IMR-90 (cell line): ENCODE data around the gene KIAA1614. TPM values are rescaled to one million over a fixed set of nuclear protein-coding genes. Genes with fewer than 3 reads are reported as not detected.

Experiments
- ATAC-seq: fragments of 200-7000 bp; cut with Tn5 transposase; 2 replicates; pipeline ENCODE4 v1.9.1; 2020; ENCODE audit warnings: low read depth, mild to moderate bottlenecking, moderate library complexity
- BruUV-seq: library from RNA; stranded (reverse); fragments of 400-500 nt; replicated peaks from 2 replicates; lab custom pipeline; 2021; lab: Mats Ljungman, UMichigan
- CTCF ChIA-PET: fragments of 300-600 bp; formaldehyde crosslinking; extraction: SDS; loops from one replicate; lab custom pipeline; 2021; ENCODE audit warnings: antibody characterized with exemption; lab: Yijun Ruan, JAX
- POLR2A ChIA-PET: fragments of 300-600 bp; sonication (Branson Sonifier 250); formaldehyde crosslinking; loops from one replicate; lab custom pipeline; 2022; ENCODE audit warnings: antibody characterized with exemption; ENCODE audit not compliant: unreplicated experiment; lab: Charles Lee
- DNase-seq: peaks from one replicate; pipeline ENCODE4 v3.0.0; 2013
- H2AFZ ChIP-seq: replicated peaks from 2 replicates; pipeline ENCODE3; 2013; ENCODE audit warnings: low read length, mild to moderate bottlenecking; ENCODE audit not compliant: poor library complexity
- H2AK5ac ChIP-seq: 2 replicates; pipeline ENCODE4 v1.6.1; 2013; ENCODE audit warnings: low read depth, low read length, inconsistent platforms
- H2AK9ac ChIP-seq: replicated peaks from 2 replicates; pipeline ENCODE3; 2013; ENCODE audit warnings: mild to moderate bottlenecking, low read depth, low read length, moderate library complexity; ENCODE audit not compliant: poor library complexity
- H2BK120ac ChIP-seq: 2 replicates; pipeline ENCODE4 v1.6.1; 2013; ENCODE audit warnings: low read depth, low read length, inconsistent platforms
- H2BK15ac ChIP-seq: 3 replicates; pipeline ENCODE4 v1.6.1; 2013; ENCODE audit warnings: low read depth, low read length, inconsistent platforms
- H2BK20ac ChIP-seq: 2 replicates; pipeline ENCODE4 v1.6.1; 2013; ENCODE audit warnings: low read depth, mild to moderate bottlenecking, inconsistent platforms, low read length, moderate library complexity
- H2BK5ac ChIP-seq: 2 replicates; pipeline ENCODE4 v1.6.1; 2013; ENCODE audit warnings: mild to moderate bottlenecking, low read depth, low read length, inconsistent platforms; ENCODE audit not compliant: poor library complexity, severe bottlenecking
- H3K14ac ChIP-seq: replicated peaks from 2 replicates; pipeline ENCODE4 v1.6.1; 2013; ENCODE audit warnings: low read depth, low read length, inconsistent platforms
- H3K18ac ChIP-seq: 2 replicates; pipeline ENCODE4 v1.6.1; 2013; ENCODE audit warnings: low read depth, low read length, control low read depth
- H3K23ac ChIP-seq: 2 replicates; pipeline ENCODE4 v1.6.1; 2013; ENCODE audit warnings: low read depth, low read length, inconsistent platforms
- H3K27ac ChIP-seq: 2 replicates; pipeline ENCODE4 v1.5.1; 2013; ENCODE audit warnings: mild to moderate bottlenecking, control low read depth, low read length; ENCODE audit not compliant: insufficient read depth
- H3K27me3 ChIP-seq: 2 replicates; pipeline ENCODE4 v1.6.1; 2013; ENCODE audit warnings: low read length; ENCODE audit not compliant: control insufficient read depth, insufficient read depth
- H3K36me3 ChIP-seq: 2 replicates; pipeline ENCODE4 v1.6.1; 2013; ENCODE audit warnings: low read length, mixed read lengths; ENCODE audit not compliant: control insufficient read depth, insufficient read depth
- H3K4ac ChIP-seq: 2 replicates; pipeline ENCODE4 v1.6.1; 2013; ENCODE audit warnings: low read depth, low read length, inconsistent platforms
- H3K4me1 ChIP-seq: 2 replicates; pipeline ENCODE4 v1.6.1; 2013; ENCODE audit warnings: low read length, mixed read lengths; ENCODE audit not compliant: control insufficient read depth, insufficient read depth
- H3K4me2 ChIP-seq: 2 replicates; pipeline ENCODE4 v1.6.1; 2013; ENCODE audit warnings: low read depth, mild to moderate bottlenecking, control low read depth, low read length, moderate library complexity
- H3K4me3 ChIP-seq: 2 replicates; pipeline ENCODE4 v1.5.1; 2013; ENCODE audit warnings: low read depth, mild to moderate bottlenecking, control low read depth, low read length, moderate library complexity; ENCODE audit not compliant: insufficient read depth
- H3K56ac ChIP-seq: 2 replicates; pipeline ENCODE4 v1.6.1; 2013; ENCODE audit warnings: low read length, inconsistent platforms; ENCODE audit not compliant: insufficient read depth; ENCODE audit errors: extremely low read depth
- H3K79me1 ChIP-seq, 2 experiments: 2 replicates each; pipeline ENCODE4 v1.6.1; 2013; ENCODE audit warnings: low read length in 2 of 2, inconsistent platforms in 1 of 2, low read depth in 1 of 2
- H3K9ac ChIP-seq: 2 replicates; pipeline ENCODE4 v1.6.1; 2013; ENCODE audit warnings: low read depth, low read length, control low read depth
- H3K9me1 ChIP-seq: 2 replicates; pipeline ENCODE4 v1.6.1; 2013; ENCODE audit warnings: low read length, inconsistent platforms; ENCODE audit not compliant: insufficient read depth
- H3K9me3 ChIP-seq: 2 replicates; pipeline ENCODE4 v1.6.1; 2013; ENCODE audit warnings: low read length; ENCODE audit not compliant: control insufficient read depth, insufficient read depth
- H4K20me1 ChIP-seq: 2 replicates; pipeline ENCODE4 v1.6.1; 2013; ENCODE audit warnings: low read length, inconsistent platforms; ENCODE audit not compliant: insufficient read depth
- H4K5ac ChIP-seq: 2 replicates; pipeline ENCODE4 v1.6.1; 2013; ENCODE audit warnings: mild to moderate bottlenecking, low read depth, low read length, control low read depth
- H4K8ac ChIP-seq, 2 experiments: 2 replicates each; pipeline ENCODE4 v1.6.1; 2013; ENCODE audit warnings: low read depth in 2 of 2, low read length in 2 of 2, control low read depth in 1 of 2, inconsistent platforms in 1 of 2
- H4K91ac ChIP-seq: 2 replicates; pipeline ENCODE4 v1.6.1; 2013; ENCODE audit warnings: low read depth, low read length, inconsistent platforms; ENCODE audit not compliant: insufficient read depth
- BHLHE40 ChIP-seq: fragments of 150-350 bp; IDR thresholded peaks from 2 replicates; pipeline ENCODE4 v1.6.1; 2016; ENCODE audit warnings: mild to moderate bottlenecking, low read depth, low read length
- CEBPB ChIP-seq: IDR thresholded peaks from 2 replicates; pipeline ENCODE4 v1.6.1; 2012; ENCODE audit warnings: low read depth, low read length, improper control_type of control experiment
- CHD1 ChIP-seq: IDR thresholded peaks from 2 replicates; pipeline ENCODE4 v1.6.1; 2012; ENCODE audit warnings: low read depth, low read length, improper control_type of control experiment
- CTCF ChIP-seq: conservative IDR thresholded peaks from 2 replicates; pipeline ENCODE4 v1.5.1; 2012; ENCODE audit warnings: mild to moderate bottlenecking, low read depth, low read length, improper control_type of control experiment
- ELK1 ChIP-seq: fragments of 150-350 bp; IDR thresholded peaks from 2 replicates; pipeline ENCODE4 v1.6.1; 2016; ENCODE audit warnings: low read depth, mild to moderate bottlenecking, low read length, moderate library complexity, borderline replicate concordance
- FOS ChIP-seq: fragments of 150-350 bp; IDR thresholded peaks from 2 replicates; pipeline ENCODE4 v1.6.1; 2016; ENCODE audit warnings: low read depth, low read length
- MAFK ChIP-seq: IDR thresholded peaks from 2 replicates; pipeline ENCODE4 v1.6.1; 2012; ENCODE audit warnings: low read depth, low read length, improper control_type of control experiment
- MAZ ChIP-seq: IDR thresholded peaks from 2 replicates; pipeline ENCODE4 v1.6.1; 2012; ENCODE audit warnings: low read depth, mild to moderate bottlenecking, low read length, improper control_type of control experiment, moderate library complexity, borderline replicate concordance
- MXI1 ChIP-seq: IDR thresholded peaks from 2 replicates; pipeline ENCODE4 v1.6.1; 2012; ENCODE audit warnings: low read depth, mild to moderate bottlenecking, low read length, moderate library complexity, borderline replicate concordance
- NFE2L2 ChIP-seq: fragments of 150-350 bp; IDR thresholded peaks from 2 replicates; pipeline ENCODE4 v1.6.1; 2016; ENCODE audit warnings: low read depth, mild to moderate bottlenecking, low read length
- POLR2A ChIP-seq: IDR thresholded peaks from 2 replicates; pipeline ENCODE4 v1.6.1; 2012; ENCODE audit warnings: mild to moderate bottlenecking, low read depth, low read length
- RAD21 ChIP-seq: IDR thresholded peaks from 2 replicates; pipeline ENCODE4 v1.6.1; 2012; ENCODE audit warnings: low read length, improper control_type of control experiment
- RFX5 ChIP-seq: IDR thresholded peaks from 2 replicates; pipeline ENCODE4 v1.8.0; 2012; ENCODE audit warnings: low read depth, mild to moderate bottlenecking, low read length, moderate library complexity
- SMC3 ChIP-seq: fragments of 150-350 bp; IDR thresholded peaks from 2 replicates; pipeline ENCODE4 v1.6.1; 2016; ENCODE audit warnings: low read depth, mild to moderate bottlenecking, antibody characterized with exemption, low read length, moderate library complexity
- WGBS, 2 experiments: methylation state at CpG; one replicate each; pipeline versions ENCODE4 v1.1.5 to v1.1.7; 2013; ENCODE audit warnings: missing lambda C conversion rate in 2 of 2; ENCODE audit not compliant: insufficient read length in 1 of 2; ENCODE audit errors: extremely low coverage in 2 of 2; 5-methylcytosine and 5-hydroxymethylcytosine counted together
- dilution Hi-C: fragments of 300-500 bp; cut with HindIII; formaldehyde crosslinking; loops from one replicate; pipeline ENCODE4 v1.14.3; 2018; ENCODE audit warnings: low sequenced_read_pairs; ENCODE audit not compliant: unreplicated experiment
- in situ Hi-C: fragments of 300-500 bp; cut with MboI; formaldehyde crosslinking; loops from 3 replicates; pipeline ENCODE4 v1.14.3; 2019; ENCODE audit warnings: low sequenced_read_pairs, inconsistent platforms, mixed read lengths
- intact Hi-C: fragments of 100-400 bp; cut with micrococcal nuclease; formaldehyde crosslinking; loops from 2 replicates; pipeline ENCODE4 v1.10.0; 2022
- polyA plus RNA-seq, 3 experiments: library from polyadenylated mRNA; depleted of rRNA; stranded (reverse); fragments of >200 nt; gene quantifications; 2 replicates each; pipeline ENCODE4 v1.2.3, GENCODE V29; 2012; ENCODE audit warnings: low replicate concordance in 1 of 3
- total RNA-seq: library from RNA; depleted of rRNA; stranded (reverse); fragments of >200 nt; gene quantifications from 2 replicates; pipeline ENCODE4 v1.2.3, GENCODE V29; 2012

The KIAA1614 gene
- total and polyA plus RNA-seq, 2 of the 4 experiments (the other 2 are of a cell fraction): 1.8 to 3.5 TPM

- intact Hi-C loops: no loop called here
- no peak overlapping the region for H3K9ac ChIP-seq
- H2AK9ac ChIP-seq: peak overlapping the region; percentile 1
- 0 out of 2 replicates have a peak overlapping the region, but pooled peaks have one; percentile 48 for H3K23ac ChIP-seq
- no peak overlapping the region for H2BK5ac ChIP-seq
- H3K56ac ChIP-seq: no peak overlapping the region; the same call in 1 of the 2 replicates
- in situ Hi-C loops: no loop called here
- peaks cover 29% of the 10 kb centered on the region for H3K36me3 ChIP-seq
- peak overlapping the region; percentile 48; the same call in 1 of the 2 replicates for H3K4ac ChIP-seq
- WGBS, 2 experiments: 80% methylated on average over 3 of the region's 26 CpGs; no CpG with 5 or more reads in 1 of the 2 experiments
- H4K91ac ChIP-seq: peak overlapping the region; percentile 29
- peaks cover 4% of the 10 kb centered on the region for H3K9me3 ChIP-seq
- peak overlapping the region; percentile 67 for H2AFZ ChIP-seq
- CTCF ChIA-PET: no interaction called here
- H2BK120ac ChIP-seq: 0 out of 2 replicates have a peak overlapping the region, but pooled peaks have one; percentile 12
- peak overlapping the region; percentile 31 for H2AK5ac ChIP-seq
- DNase-seq (no peak), ATAC-seq (peak; percentile 21; the same call in 1 of the 2 replicates)
- no TSS peak for BruUV-seq
- H4K5ac ChIP-seq: peak overlapping the region; percentile 15; the same call in 1 of the 2 replicates
- peak overlapping the region in 1 of 2 experiments; percentile 22; a peak in 3 of 4 replicates for H4K8ac ChIP-seq
- H2BK15ac ChIP-seq: 0 out of 3 replicates have a peak overlapping the region, but pooled peaks have one; percentile 55
- no peak overlapping the region for H3K27ac ChIP-seq
- no peak overlapping the region for H3K4me3 ChIP-seq
- 0 out of 2 replicates have a peak overlapping the region, but pooled peaks have one; percentile 34 for H3K14ac ChIP-seq
- no peak overlapping the region for H3K4me2 ChIP-seq
- H3K4me1 ChIP-seq: peaks cover 8% of the 10 kb centered on the region
- no peak overlapping the region for H3K18ac ChIP-seq
- no peaks in the 10 kb centered on the region for H4K20me1 ChIP-seq
- H2BK20ac ChIP-seq: no peak overlapping the region
- POLR2A ChIA-PET: no interaction called here
- no peaks in the 10 kb centered on the region for H3K27me3 ChIP-seq
- dilution Hi-C loops: no loop called here
- peaks cover 3% of the 10 kb centered on the region; the same call in 1 of the 2 replicates for H3K9me1 ChIP-seq
- H3K79me1 ChIP-seq: peaks cover 0 to 7% of the 10 kb centered on the region in 2 experiments; a peak in 1 of 4 replicates
- TF ChIP-seq FOS (no peak), ELK1 (no peak), CEBPB (no peak), CHD1 (no peak), BHLHE40 (no peak), CTCF (no peak), MXI1 (no peak), MAFK (no peak), MAZ (no peak), RFX5 (no peak), SMC3 (no peak), RAD21 (no peak), POLR2A (no peak), NFE2L2 (no peak)
Observed at GRCh38 chr1:180948641-180949615, 36.2 kb downstream of the KIAA1614 start.
